ENCODE measurements around the gene CRELD1. TPM values are rescaled to one million over a fixed set of nuclear protein-coding genes. Genes with fewer than 3 reads are reported as not detected.

CRELD1 gene
- total and polyA plus RNA-seq, 2 of the 13 experiments (the other 11 are each of a cell fraction or from before 2014, with no cell fraction given), result 27.1 to 61.9 TPM

DNA sequence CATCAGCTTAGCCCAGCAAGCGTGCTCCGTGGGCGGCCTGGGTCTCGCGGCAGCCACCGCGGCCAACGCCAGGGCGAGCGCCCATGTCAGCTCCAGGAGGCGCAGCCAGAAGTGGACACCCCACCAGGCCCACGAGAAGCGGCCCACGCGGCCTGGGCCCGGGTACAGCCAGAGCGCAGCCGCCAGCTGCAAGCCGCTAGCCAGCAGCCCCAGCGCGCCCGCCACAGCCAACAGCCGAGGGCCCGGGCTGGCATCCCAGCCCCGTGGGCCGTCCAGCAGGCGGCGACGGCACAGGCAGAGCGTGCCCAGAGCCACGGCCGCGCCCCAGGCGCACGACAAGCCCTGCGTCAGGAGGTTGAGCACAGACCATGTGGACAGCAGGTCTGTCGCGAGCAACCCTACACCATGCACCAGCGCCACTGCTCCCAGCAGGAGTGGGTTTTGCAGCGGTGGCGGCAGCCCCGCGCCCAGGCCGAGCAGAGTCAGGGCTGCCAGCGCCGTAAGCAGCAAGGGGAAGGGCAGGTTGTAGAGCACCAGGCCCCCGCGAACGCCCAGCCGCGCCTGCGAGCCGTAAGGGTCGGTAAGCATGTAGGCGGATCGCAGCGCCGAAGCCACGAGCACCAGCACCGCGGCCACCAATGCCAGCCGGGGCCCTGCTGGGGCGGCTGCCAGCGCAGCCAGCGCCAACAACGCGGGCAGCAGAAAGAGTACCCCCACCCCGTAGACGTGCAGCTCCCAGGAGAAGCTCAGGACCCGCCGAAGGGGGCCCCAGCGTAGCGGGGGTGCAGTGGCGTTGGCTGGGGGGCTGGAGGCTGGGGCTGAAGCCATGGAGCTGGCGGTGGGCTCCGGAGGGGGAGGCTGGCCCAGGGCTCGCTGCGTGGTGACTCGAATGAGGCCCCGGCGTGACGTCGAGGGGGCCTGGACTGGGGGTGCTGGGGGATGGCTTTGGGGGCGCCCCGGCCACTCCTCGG lies 13.7 kb downstream of the CRELD1 start (continued):
- TF ChIP-seq, protein P1, sequence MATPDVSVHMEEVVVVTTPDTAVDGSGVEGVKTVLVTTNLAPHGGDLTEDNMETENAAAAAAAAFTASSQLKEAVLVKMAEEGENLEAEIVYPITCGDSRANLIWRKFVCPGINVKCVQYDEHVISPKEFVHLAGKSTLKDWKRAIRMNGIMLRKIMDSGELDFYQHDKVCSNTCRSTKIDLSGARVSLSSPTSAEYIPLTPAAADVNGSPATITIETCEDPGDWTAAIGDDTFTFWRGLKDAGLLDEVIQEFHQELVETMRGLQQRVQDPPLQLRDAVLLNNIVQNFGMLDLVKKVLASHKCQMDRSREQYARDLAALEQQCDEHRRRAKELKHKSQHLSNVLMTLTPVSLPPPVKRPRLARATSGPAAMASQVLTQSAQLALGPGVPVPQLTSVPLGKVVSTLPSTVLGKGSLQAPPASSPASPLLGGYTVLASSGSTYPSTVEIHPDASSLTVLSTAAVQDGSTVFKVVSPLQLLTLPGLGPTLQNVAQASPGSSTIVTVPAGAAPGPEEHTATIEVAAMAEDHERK (CRISPR knock-in tag; IDR thresholded peaks at IDR 0.05; ENCODE audit: low read depth), result no peak
- peak; percentile 68 for TF ChIP-seq FOXJ3 (CRISPR knock-in tag; IDR thresholded peaks at IDR 0.05; ENCODE audit: borderline replicate concordance)
- TF ChIP-seq, protein P2, sequence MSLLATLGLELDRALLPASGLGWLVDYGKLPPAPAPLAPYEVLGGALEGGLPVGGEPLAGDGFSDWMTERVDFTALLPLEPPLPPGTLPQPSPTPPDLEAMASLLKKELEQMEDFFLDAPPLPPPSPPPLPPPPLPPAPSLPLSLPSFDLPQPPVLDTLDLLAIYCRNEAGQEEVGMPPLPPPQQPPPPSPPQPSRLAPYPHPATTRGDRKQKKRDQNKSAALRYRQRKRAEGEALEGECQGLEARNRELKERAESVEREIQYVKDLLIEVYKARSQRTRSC (CRISPR knock-in tag; IDR thresholded peaks at IDR 0.05; ENCODE audit: low read depth), result peak; percentile 89; the same call in 1 of the 2 replicates
- peak; percentile 68; the same call in 1 of the 2 replicates for TF ChIP-seq MIXL1 (CRISPR knock-in tag; IDR thresholded peaks at IDR 0.05)
- TF ChIP-seq, protein P3, sequence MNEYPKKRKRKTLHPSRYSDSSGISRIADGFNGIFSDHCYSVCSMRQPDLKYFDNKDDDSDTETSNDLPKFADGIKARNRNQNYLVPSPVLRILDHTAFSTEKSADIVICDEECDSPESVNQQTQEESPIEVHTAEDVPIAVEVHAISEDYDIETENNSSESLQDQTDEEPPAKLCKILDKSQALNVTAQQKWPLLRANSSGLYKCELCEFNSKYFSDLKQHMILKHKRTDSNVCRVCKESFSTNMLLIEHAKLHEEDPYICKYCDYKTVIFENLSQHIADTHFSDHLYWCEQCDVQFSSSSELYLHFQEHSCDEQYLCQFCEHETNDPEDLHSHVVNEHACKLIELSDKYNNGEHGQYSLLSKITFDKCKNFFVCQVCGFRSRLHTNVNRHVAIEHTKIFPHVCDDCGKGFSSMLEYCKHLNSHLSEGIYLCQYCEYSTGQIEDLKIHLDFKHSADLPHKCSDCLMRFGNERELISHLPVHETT (CRISPR knock-in tag; conservative IDR thresholded peaks at IDR 0.05), result no peak
- TF ChIP-seq, protein P4, sequence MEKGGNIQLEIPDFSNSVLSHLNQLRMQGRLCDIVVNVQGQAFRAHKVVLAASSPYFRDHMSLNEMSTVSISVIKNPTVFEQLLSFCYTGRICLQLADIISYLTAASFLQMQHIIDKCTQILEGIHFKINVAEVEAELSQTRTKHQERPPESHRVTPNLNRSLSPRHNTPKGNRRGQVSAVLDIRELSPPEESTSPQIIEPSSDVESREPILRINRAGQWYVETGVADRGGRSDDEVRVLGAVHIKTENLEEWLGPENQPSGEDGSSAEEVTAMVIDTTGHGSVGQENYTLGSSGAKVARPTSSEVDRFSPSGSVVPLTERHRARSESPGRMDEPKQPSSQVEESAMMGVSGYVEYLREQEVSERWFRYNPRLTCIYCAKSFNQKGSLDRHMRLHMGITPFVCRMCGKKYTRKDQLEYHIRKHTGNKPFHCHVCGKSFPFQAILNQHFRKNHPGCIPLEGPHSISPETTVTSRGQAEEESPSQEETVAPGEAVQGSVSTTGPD (CRISPR knock-in tag; IDR thresholded peaks at IDR 0.05), result no peak
- TF ChIP-seq ZNF331 (CRISPR knock-in tag; IDR thresholded peaks at IDR 0.05), result peak; percentile 77
- TF ChIP-seq FOXC1 (CRISPR knock-in tag; IDR thresholded peaks at IDR 0.05; ENCODE audit: borderline replicate concordance), result peak; percentile 39
- TF ChIP-seq, protein P5, sequence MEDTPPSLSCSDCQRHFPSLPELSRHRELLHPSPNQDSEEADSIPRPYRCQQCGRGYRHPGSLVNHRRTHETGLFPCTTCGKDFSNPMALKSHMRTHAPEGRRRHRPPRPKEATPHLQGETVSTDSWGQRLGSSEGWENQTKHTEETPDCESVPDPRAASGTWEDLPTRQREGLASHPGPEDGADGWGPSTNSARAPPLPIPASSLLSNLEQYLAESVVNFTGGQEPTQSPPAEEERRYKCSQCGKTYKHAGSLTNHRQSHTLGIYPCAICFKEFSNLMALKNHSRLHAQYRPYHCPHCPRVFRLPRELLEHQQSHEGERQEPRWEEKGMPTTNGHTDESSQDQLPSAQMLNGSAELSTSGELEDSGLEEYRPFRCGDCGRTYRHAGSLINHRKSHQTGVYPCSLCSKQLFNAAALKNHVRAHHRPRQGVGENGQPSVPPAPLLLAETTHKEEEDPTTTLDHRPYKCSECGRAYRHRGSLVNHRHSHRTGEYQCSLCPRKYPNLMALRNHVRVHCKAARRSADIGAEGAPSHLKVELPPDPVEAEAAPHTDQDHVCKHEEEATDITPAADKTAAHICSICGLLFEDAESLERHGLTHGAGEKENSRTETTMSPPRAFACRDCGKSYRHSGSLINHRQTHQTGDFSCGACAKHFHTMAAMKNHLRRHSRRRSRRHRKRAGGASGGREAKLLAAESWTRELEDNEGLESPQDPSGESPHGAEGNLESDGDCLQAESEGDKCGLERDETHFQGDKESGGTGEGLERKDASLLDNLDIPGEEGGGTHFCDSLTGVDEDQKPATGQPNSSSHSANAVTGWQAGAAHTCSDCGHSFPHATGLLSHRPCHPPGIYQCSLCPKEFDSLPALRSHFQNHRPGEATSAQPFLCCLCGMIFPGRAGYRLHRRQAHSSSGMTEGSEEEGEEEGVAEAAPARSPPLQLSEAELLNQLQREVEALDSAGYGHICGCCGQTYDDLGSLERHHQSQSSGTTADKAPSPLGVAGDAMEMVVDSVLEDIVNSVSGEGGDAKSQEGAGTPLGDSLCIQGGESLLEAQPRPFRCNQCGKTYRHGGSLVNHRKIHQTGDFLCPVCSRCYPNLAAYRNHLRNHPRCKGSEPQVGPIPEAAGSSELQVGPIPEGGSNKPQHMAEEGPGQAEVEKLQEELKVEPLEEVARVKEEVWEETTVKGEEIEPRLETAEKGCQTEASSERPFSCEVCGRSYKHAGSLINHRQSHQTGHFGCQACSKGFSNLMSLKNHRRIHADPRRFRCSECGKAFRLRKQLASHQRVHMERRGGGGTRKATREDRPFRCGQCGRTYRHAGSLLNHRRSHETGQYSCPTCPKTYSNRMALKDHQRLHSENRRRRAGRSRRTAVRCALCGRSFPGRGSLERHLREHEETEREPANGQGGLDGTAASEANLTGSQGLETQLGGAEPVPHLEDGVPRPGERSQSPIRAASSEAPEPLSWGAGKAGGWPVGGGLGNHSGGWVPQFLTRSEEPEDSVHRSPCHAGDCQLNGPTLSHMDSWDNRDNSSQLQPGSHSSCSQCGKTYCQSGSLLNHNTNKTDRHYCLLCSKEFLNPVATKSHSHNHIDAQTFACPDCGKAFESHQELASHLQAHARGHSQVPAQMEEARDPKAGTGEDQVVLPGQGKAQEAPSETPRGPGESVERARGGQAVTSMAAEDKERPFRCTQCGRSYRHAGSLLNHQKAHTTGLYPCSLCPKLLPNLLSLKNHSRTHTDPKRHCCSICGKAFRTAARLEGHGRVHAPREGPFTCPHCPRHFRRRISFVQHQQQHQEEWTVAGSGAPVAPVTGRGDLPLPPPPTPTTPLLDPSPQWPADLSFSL (CRISPR knock-in tag; IDR thresholded peaks at IDR 0.05), result no peak; the same call in 1 of the 2 replicates
- peak; percentile 88; the same call in 1 of the 2 replicates for TF ChIP-seq ZNF552 (CRISPR knock-in tag; IDR thresholded peaks at IDR 0.05; ENCODE audit: borderline replicate concordance)
- TF ChIP-seq SRSF1 (optimal IDR thresholded peaks at IDR 0.05; ENCODE audit: low read depth, low read length), result peak; percentile 51
- no peak for TF ChIP-seq HCFC1 (IDR thresholded peaks at IDR 0.05; ENCODE audit: low read depth, low read length)
- TF ChIP-seq ETV6 (CRISPR knock-in tag; conservative IDR thresholded peaks at IDR 0.05), result peak; percentile 54; the same call in 1 of the 2 replicates
